ENCODE results near the gene KCNG1. TPM values are rescaled to one million over a fixed set of nuclear protein-coding genes. Genes with fewer than 3 reads are reported as not detected.
A peak's percentile ranks its signal among the peaks of the same experiment; 100 is the strongest.

KCNG1 gene
- total and polyA plus RNA-seq, 2 of the 13 experiments (the other 11 are each of a cell fraction or from before 2014, with no cell fraction given) = not detected

DNA sequence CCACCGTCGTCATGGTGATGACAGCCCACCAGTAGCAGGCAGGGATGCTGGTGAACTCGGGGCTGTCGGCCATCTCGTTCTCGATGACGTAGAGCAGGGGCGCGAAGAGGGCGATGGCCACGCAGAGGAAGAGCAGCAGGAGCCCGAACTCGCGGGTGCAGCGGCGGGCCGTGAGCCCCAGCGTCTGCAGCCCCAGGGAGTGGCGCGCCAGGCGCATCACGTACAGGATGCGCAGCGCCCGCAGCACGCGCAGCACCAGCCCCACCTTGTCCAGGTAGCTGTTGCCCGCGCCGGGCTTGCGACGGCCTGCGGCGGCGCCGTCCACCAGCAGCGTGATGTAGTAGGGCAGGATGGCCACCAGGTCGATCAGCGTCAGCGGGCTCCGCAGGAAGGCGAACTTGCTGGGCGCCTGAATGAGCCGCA, 18.6 kb downstream of the KCNG1 start:
- 63% methylated on average over 41 of the region's 44 CpGs for WGBS (ENCODE audit: low lambda C conversion rate)
- Histone ChIP-seq H4K20me1 (ENCODE audit: insufficient read depth, low read length) (no peaks in the 10 kb centered on the region), H3K36me3 (replicated peaks in 1 of 2; ENCODE audit: control insufficient read depth in 1 of 2, insufficient read depth in 2 of 2, low read length in 2 of 2) (no peaks in the 10 kb centered on the region), H3K9ac (ENCODE audit: insufficient read depth, low read depth, low read length) (no peak overlapping the region), H2AFZ (ENCODE audit: low read length) (no peak overlapping the region), H3K79me2 (ENCODE audit: insufficient read depth, low read length) (no peaks in the 10 kb centered on the region), H3K27me3 (ENCODE audit: control insufficient read depth in 1 of 2, insufficient read depth in 2 of 2, low read length in 2 of 2) (peaks cover 6 to 56% of the 10 kb centered on the region in 2 experiments), H3K9me3 (ENCODE audit: low read length) (no peaks in the 10 kb centered on the region), H3K27ac (ENCODE audit: extremely low read length, insufficient read depth, low read length) (no peak overlapping the region), H3K4me3 (replicated peaks in 1 of 3; ENCODE audit: insufficient read depth in 1 of 3, low read depth in 2 of 3, low read length in 3 of 3) (no peak overlapping the region), H3K4me2 (ENCODE audit: low read depth, low read length) (no peak overlapping the region), H3K4me1 (ENCODE audit: insufficient read depth, low read length) (no peaks in the 10 kb centered on the region)
- intact Hi-C loops (cut with micrococcal nuclease; ENCODE audit: unreplicated experiment) = no loop called here
- in situ Hi-C loops (cut with HindIII; ENCODE audit: extremely low pct_ligation_motif_present, low pct_unique_long_range_greater_than_20kb) = no loop called here
- POLR2A ChIA-PET = no interaction called here
- BruUV-seq (replicated peaks) = no TSS peak
- DNase-seq (ENCODE audit: low spot score) = no peak
- no peak for FAIRE-seq
- TF ChIP-seq ZNF768 (CRISPR knock-in tag; IDR thresholded peaks at IDR 0.05) = peak; percentile 10; the same call in 1 of the 2 replicates
- no peak for TF ChIP-seq ZNF253 (CRISPR knock-in tag; IDR thresholded peaks at IDR 0.05; ENCODE audit: borderline replicate concordance)
- ATAC-seq = no peak
- CTCF ChIA-PET (ENCODE audit: low intra/inter-chr PET ratio, low total read pairs) = no interaction called here

GRCh38 chr20:51003753-51004152, 19.2 kb downstream of the KCNG1 start:
- H3K4me3 ChIP-seq (replicated peaks in 1 of 3; ENCODE audit: insufficient read depth in 1 of 3, low read depth in 2 of 3, low read length in 3 of 3) = no peak overlapping the region
- H3K36me3 ChIP-seq (replicated peaks in 1 of 2; ENCODE audit: control insufficient read depth in 1 of 2, insufficient read depth in 2 of 2, low read length in 2 of 2) = no peaks in the 10 kb centered on the region
- intact Hi-C loops (cut with micrococcal nuclease; ENCODE audit: unreplicated experiment) = no loop called here
- no peak overlapping the region for H3K4me2 ChIP-seq (ENCODE audit: low read depth, low read length)
- ATAC-seq (no peak; the same call in 2 of the 3 replicates), DNase-seq (ENCODE audit: low spot score) (no peak), FAIRE-seq (no peak)
- ChIA-PET POLR2A (no interaction called here), CTCF (ENCODE audit: low intra/inter-chr PET ratio, low total read pairs) (no interaction called here)
- H3K79me2 ChIP-seq (ENCODE audit: insufficient read depth, low read length) = no peaks in the 10 kb centered on the region
- no peaks in the 10 kb centered on the region for H3K9me3 ChIP-seq (ENCODE audit: low read length)
- H3K27ac ChIP-seq (ENCODE audit: extremely low read length, insufficient read depth, low read length) = no peak overlapping the region
- in situ Hi-C loops (cut with HindIII; ENCODE audit: extremely low pct_ligation_motif_present, low pct_unique_long_range_greater_than_20kb) = no loop called here
- BruUV-seq (replicated peaks) = no TSS peak
- H3K9ac ChIP-seq (ENCODE audit: insufficient read depth, low read depth, low read length) = no peak overlapping the region
- WGBS (ENCODE audit: low lambda C conversion rate) = 35% methylated on average over 21 of the region's 21 CpGs
- H3K27me3 ChIP-seq (ENCODE audit: control insufficient read depth in 1 of 2, insufficient read depth in 2 of 2, low read length in 2 of 2) = peaks cover 9 to 62% of the 10 kb centered on the region in 2 experiments
- H3K4me1 ChIP-seq (ENCODE audit: insufficient read depth, low read length) = no peaks in the 10 kb centered on the region
- no peaks in the 10 kb centered on the region for H4K20me1 ChIP-seq (ENCODE audit: insufficient read depth, low read length)
- TF ChIP-seq CAMTA2 (CRISPR knock-in tag; IDR thresholded peaks at IDR 0.05; ENCODE audit: borderline replicate concordance) (no peak), ZZZ3 (CRISPR knock-in tag; IDR thresholded peaks at IDR 0.05; ENCODE audit: borderline replicate concordance) (no peak), CCDC6 (CRISPR knock-in tag; IDR thresholded peaks at IDR 0.05) (no peak)
- H2AFZ ChIP-seq (ENCODE audit: low read length) = no peak overlapping the region
